Measurements from ENCODE around the gene RAX2.

The RAX2 gene

GRCh38 chr19:3771906-3772455 lies at the start of gene RAX2:
Gene RAX2 (minus strand): TSS chr19:3772228. CDS start chr19:3771742, 486 bp downstream.
- TF ChIP-seq CTCF (IDR thresholded peaks at IDR 0.05; ENCODE audit: low read depth, low read length) = no peak
- DNase-seq (ENCODE audit: extremely low read depth, low read depth) = no peak

- no peak for DNase-seq (ENCODE audit: extremely low read depth, low read depth)
- no peak for TF ChIP-seq CTCF (IDR thresholded peaks at IDR 0.05; ENCODE audit: low read depth, low read length)
Measured at GRCh38 chr19:3821156-3821555, 49.1 kb upstream of the RAX2 start.

- no peak for DNase-seq (ENCODE audit: extremely low read depth, low read depth)
Measured at GRCh38 chr19:3819989-3820388, 48.0 kb upstream of the RAX2 start.

DNA sequence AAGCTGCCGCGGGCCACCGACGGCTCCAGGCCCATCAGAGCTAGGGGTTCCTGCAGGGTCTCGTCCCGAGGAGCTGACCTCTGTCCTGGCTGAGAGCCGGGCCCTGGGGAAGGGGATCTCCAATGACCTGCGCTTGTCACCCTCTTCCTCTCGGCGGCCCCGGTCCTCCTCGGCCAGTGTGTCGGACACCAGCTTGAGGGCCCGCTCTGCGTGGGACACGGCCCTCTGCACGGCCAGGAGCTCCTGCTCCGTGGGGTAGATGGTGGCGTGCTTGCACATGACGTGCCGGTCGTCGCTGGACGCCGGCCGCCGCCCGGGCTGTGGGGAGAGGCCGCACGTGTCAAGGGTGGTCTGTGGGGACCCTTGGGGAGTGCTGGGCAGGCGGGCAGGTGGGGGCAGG lies 46.9 kb upstream of the RAX2 start:
- DNase-seq (ENCODE audit: extremely low read depth, low read depth) = no peak
- TF ChIP-seq CTCF (IDR thresholded peaks at IDR 0.05; ENCODE audit: low read depth, low read length) = no peak

More at GRCh38 chr19:3819989-3820388, 48.0 kb upstream of the RAX2 start:
- TF ChIP-seq CTCF (IDR thresholded peaks at IDR 0.05; ENCODE audit: low read depth, low read length) = no peak

DNA sequence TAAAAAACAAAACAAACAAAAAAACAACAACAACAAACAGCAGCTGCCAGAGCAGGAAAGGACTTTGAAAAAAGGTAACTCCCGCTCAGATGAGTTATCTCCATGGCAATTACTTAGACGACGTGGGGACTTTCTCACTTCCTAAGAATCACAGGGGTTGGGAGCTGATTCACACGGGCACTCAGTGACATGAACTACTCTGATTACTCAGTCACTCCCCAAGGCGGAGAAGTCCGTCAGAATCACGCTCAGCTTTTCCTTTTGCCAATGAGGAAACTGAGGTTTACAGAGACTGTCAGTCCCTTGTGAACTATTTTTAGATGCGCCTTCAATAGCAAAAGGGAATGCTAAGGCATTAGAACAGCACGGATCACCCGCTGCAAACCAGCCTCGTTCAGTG lies 46.4 kb upstream of the RAX2 start:
- DNase-seq (ENCODE audit: extremely low read depth, low read depth) = no peak
- TF ChIP-seq CTCF (IDR thresholded peaks at IDR 0.05; ENCODE audit: low read depth, low read length) = no peak

DNA sequence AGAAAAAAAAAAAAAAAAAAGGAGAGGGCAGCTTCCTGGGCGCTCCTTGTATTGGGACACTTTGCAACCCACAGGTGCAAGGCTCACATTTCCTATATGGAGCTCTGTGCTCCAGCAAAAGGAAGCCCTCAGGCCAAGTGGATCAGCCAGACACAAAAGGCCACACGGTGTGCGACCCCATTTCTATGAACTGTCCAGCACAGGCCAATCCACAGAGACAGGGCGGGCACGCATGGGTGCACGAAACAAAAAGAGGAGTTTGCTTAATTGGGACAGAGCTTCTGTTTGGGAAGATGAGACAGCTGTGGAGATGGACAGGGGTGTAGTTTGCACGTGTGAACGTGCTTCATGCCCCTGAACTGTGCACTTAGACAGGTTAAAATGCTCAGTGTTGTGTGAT lies 45.7 kb upstream of the RAX2 start:
- no peak for DNase-seq (ENCODE audit: extremely low read depth, low read depth)

More for the DNA sequence above, 45.7 kb upstream of the RAX2 start:
- no peak for TF ChIP-seq CTCF (IDR thresholded peaks at IDR 0.05; ENCODE audit: low read depth, low read length)

Measured in AG09319 (cell line).